HG03135 (cell line): ENCODE results near the gene ERVW-1.
A peak's percentile ranks its signal among the peaks of the same experiment; 100 is the strongest.
"Not testable (repeated sequence)": the region's sequence is repeated elsewhere in the genome, so short reads cannot be mapped to it uniquely, and the experiment has no call there.

Source experiments
- ATAC-seq: cut with Tn5 transposase; IDR thresholded peaks from one replicate; pipeline ENCODE4 v1.9.1; 2021; ENCODE audit warnings: mild to moderate bottlenecking, moderate library complexity; ENCODE audit not compliant: unreplicated experiment

Gene ERVW-1

GRCh38 chr7:92475261-92475770 is 2.4 kb downstream of the ERVW-1 start:
- not testable (repeated sequence) for ATAC-seq

GRCh38 chr7:92473989-92474388 is 3.8 kb downstream of the ERVW-1 start:
- not testable (repeated sequence) for ATAC-seq

- ATAC-seq: not testable (repeated sequence)
These were observed 9.2 kb downstream of the ERVW-1 start for GRCh38 chr7:92468589-92468988.

- no peak for ATAC-seq
These were observed 11.1 kb downstream of the ERVW-1 start for GRCh38 chr7:92466682-92467081.

- ATAC-seq: no peak
These were observed 13.2 kb downstream of the ERVW-1 start for GRCh38 chr7:92464515-92464914.

GRCh38 chr7:92462560-92462959 is 15.2 kb downstream of the ERVW-1 start:
- ATAC-seq: no peak

- no peak for ATAC-seq
These were observed 16.4 kb downstream of the ERVW-1 start for GRCh38 chr7:92461027-92462003.

- no peak for ATAC-seq
These were observed 17.2 kb downstream of the ERVW-1 start for GRCh38 chr7:92460510-92460909.

- no peak for ATAC-seq
These were observed 17.6 kb downstream of the ERVW-1 start for GRCh38 chr7:92460109-92460508.

- ATAC-seq: no peak
These were observed 21.5 kb downstream of the ERVW-1 start for GRCh38 chr7:92456236-92456635.

GRCh38 chr7:92451645-92452044 is 26.1 kb downstream of the ERVW-1 start:
- ATAC-seq: no peak

- ATAC-seq: peak; percentile 35
These were observed 29.5 kb downstream of the ERVW-1 start for GRCh38 chr7:92448205-92448747.

GRCh38 chr7:92447345-92448204 is 30.2 kb downstream of the ERVW-1 start, which contains the start of gene GATAD1:
Gene GATAD1, plus strand, starts transcription at chr7:92447482. Its CDS starts 248 bp downstream, at chr7:92447730.
- ATAC-seq: peak; percentile 92

GRCh38 chr7:92446869-92447344 is 30.8 kb downstream of the ERVW-1 start:
- ATAC-seq: no peak

GRCh38 chr7:92442720-92443119 is 35.0 kb downstream of the ERVW-1 start:
- not testable (repeated sequence) for ATAC-seq

GRCh38 chr7:92437956-92438491 is 39.7 kb downstream of the ERVW-1 start:
- no peak for ATAC-seq

- no peak for ATAC-seq
These were observed 40.9 kb downstream of the ERVW-1 start for GRCh38 chr7:92436612-92437445.

GRCh38 chr7:92435542-92435941 is 42.2 kb downstream of the ERVW-1 start:
- no peak for ATAC-seq

- ATAC-seq: no peak
These were observed 44.7 kb downstream of the ERVW-1 start for GRCh38 chr7:92433019-92433418.
